ENCODE measurements around the gene SIX3. TPM values are rescaled to one million over a fixed set of nuclear protein-coding genes. Genes with fewer than 3 reads are reported as not detected.

Gene SIX3
- total RNA-seq (2012; rRNA removed) (not detected in 2 replicates), polyA plus RNA-seq (2012; rRNA removed) (not detected in 2 replicates), Bru-seq, nascent RNA (not detected), BruChase-seq, experiment 1, labeled RNA remaining after a 6-hour chase (not detected), BruChase-seq, experiment 2, labeled RNA remaining after a 2-hour chase (not detected)
- not detected in 2 replicates for polyA plus RNA-seq (2012; cell fraction: cytosol; rRNA removed)
- polyA plus RNA-seq (2012; cell fraction: nucleus; rRNA removed; ENCODE audit: low replicate concordance) = not detected in 2 replicates
- long read RNA-seq = 0 reads

DNA sequence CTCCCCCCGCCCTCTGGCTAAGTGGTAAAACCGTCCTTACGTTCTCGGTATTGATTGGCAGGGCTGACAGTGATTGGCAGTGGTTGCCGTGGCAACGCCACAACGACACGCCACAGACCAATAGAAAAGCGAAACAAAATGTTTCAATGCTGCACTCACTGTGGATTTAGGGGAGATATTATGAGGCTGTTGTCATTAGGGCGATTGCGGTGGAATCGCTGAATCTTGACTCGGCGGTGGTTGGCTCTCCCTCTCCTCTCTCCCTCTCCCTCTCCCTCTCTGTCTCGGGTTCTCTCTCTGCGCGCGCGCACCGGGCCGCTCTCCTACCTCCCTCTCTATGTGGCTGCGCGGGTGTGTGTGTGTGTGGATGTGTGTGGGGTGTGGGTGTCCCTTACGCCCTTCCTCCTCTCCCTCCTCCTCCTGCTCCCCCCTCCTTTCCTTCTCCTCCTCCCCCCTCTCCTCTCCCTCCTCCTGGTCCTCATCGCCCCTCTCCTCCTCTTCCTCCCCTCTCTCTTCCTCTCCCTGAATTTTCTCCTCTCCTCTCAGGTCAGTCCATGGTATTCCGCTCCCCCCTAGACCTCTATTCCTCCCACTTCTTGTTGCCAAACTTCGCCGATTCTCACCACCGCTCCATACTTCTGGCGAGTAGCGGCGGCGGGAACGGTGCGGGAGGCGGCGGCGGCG is at the start of gene SIX3:
Gene SIX3, plus strand, starts transcription at position 152 of the 684 bp plus-strand sequence. Its CDS starts 403 bp downstream, at position 555.
- Histone ChIP-seq H2BK15ac (ENCODE audit: low read depth, low read length) (no peak within 1 kb of the TSS), H2BK20ac (ENCODE audit: low read depth, low read length) (no peak within 1 kb of the TSS), H3K79me1 (ENCODE audit: low read depth in 1 of 2, low read length in 2 of 2) (no peaks in the 10 kb centered on the region), H3K56ac (ENCODE audit: extremely low read depth, insufficient read depth, low read length) (no peak within 1 kb of the TSS), H3K14ac (replicated peaks; ENCODE audit: low read depth, low read length) (no peak within 1 kb of the TSS), H4K20me1 (ENCODE audit: insufficient read depth, low read length) (no peaks in the 10 kb centered on the region), H3K4me3 (ENCODE audit: insufficient read depth, low read depth, low read length) (no peak within 1 kb of the TSS; the same call in 1 of the 2 replicates), H3K36me3 (ENCODE audit: control insufficient read depth, insufficient read depth, low read length) (no peaks in the 10 kb centered on the region), H3K9me3 (ENCODE audit: control insufficient read depth, insufficient read depth, low read length) (no peaks in the 10 kb centered on the region; the same call in 1 of the 2 replicates), H2BK5ac (ENCODE audit: low read depth, low read length, poor library complexity, severe bottlenecking) (no peak within 1 kb of the TSS), H3K27ac (ENCODE audit: insufficient read depth, low read length) (no peak within 1 kb of the TSS), H3K4me1 (ENCODE audit: control insufficient read depth, insufficient read depth, low read length) (no peaks in the 10 kb centered on the region; the same call in 1 of the 2 replicates), H3K4me2 (ENCODE audit: low read depth, low read length) (peak within 1 kb of the TSS; percentile 67; the same call in 1 of the 2 replicates), H4K5ac (ENCODE audit: low read depth, low read length) (no peak within 1 kb of the TSS), H2AK5ac (ENCODE audit: low read depth, low read length) (no peak within 1 kb of the TSS), H3K4ac (ENCODE audit: low read depth, low read length) (no peak within 1 kb of the TSS), H3K27me3 (ENCODE audit: control insufficient read depth, insufficient read depth, low read length) (peaks cover 98% of the 10 kb centered on the region), H3K18ac (ENCODE audit: low read depth, low read length) (no peak within 1 kb of the TSS), H2BK120ac (ENCODE audit: low read depth, low read length) (no peak within 1 kb of the TSS), H3K9ac (ENCODE audit: low read depth, low read length) (no peak within 1 kb of the TSS), H2AK9ac (replicated peaks; ENCODE audit: low read depth, low read length, poor library complexity) (peak within 1 kb of the TSS; percentile 5), H3K9me1 (ENCODE audit: insufficient read depth, low read length) (no peaks in the 10 kb centered on the region), H3K23ac (ENCODE audit: low read depth, low read length) (no peak within 1 kb of the TSS), H4K91ac (ENCODE audit: insufficient read depth, low read depth, low read length) (no peak within 1 kb of the TSS), H2AFZ (replicated peaks; ENCODE audit: low read length, poor library complexity) (peak within 1 kb of the TSS; percentile 68), H4K8ac (ENCODE audit: low read depth in 2 of 2, low read length in 2 of 2) (no peak within 1 kb of the TSS)
- DNase-seq (no peak), ATAC-seq (ENCODE audit: low read depth) (peak; percentile 31; the same call in 1 of the 2 replicates)
- dilution Hi-C loops (cut with HindIII; ENCODE audit: low sequenced_read_pairs, unreplicated experiment) = no loop called here
- ChIA-PET CTCF (no interaction called here), POLR2A (ENCODE audit: unreplicated experiment) (no interaction called here)
- in situ Hi-C loops (cut with MboI; ENCODE audit: low sequenced_read_pairs) = no loop called here
- BruUV-seq (replicated peaks) = no TSS peak
- intact Hi-C loops (cut with micrococcal nuclease) = no loop called here
- TF ChIP-seq RCOR1 (IDR thresholded peaks at IDR 0.05; ENCODE audit: insufficient replicate concordance, low read length) (no peak), RFX5 (IDR thresholded peaks at IDR 0.05; ENCODE audit: low read depth, low read length) (no peak), FOS (IDR thresholded peaks at IDR 0.05; ENCODE audit: low read depth, low read length) (no peak), NFE2L2 (IDR thresholded peaks at IDR 0.05; ENCODE audit: low read depth, low read length) (no peak), POLR2A (IDR thresholded peaks at IDR 0.05; ENCODE audit: low read depth, low read length) (no peak), MAFK (IDR thresholded peaks at IDR 0.05; ENCODE audit: low read depth, low read length) (no peak), USF2 (IDR thresholded peaks at IDR 0.05; ENCODE audit: low read depth, low read length) (no peak), CTCF (conservative IDR thresholded peaks at IDR 0.05; ENCODE audit: low read depth, low read length) (no peak), BHLHE40 (IDR thresholded peaks at IDR 0.05; ENCODE audit: low read depth, low read length) (no peak), RAD21 (IDR thresholded peaks at IDR 0.05; ENCODE audit: low read length) (no peak), MXI1 (IDR thresholded peaks at IDR 0.05; ENCODE audit: borderline replicate concordance, low read depth, low read length) (no peak), CEBPB (IDR thresholded peaks at IDR 0.05; ENCODE audit: low read depth, low read length) (no peak)
- TF ChIP-seq, protein P1, sequence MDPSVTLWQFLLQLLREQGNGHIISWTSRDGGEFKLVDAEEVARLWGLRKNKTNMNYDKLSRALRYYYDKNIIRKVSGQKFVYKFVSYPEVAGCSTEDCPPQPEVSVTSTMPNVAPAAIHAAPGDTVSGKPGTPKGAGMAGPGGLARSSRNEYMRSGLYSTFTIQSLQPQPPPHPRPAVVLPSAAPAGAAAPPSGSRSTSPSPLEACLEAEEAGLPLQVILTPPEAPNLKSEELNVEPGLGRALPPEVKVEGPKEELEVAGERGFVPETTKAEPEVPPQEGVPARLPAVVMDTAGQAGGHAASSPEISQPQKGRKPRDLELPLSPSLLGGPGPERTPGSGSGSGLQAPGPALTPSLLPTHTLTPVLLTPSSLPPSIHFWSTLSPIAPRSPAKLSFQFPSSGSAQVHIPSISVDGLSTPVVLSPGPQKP (IDR thresholded peaks at IDR 0.05; ENCODE audit: borderline replicate concordance, low read depth, low read length) = no peak
- 0% methylated on average over 4 of the region's 39 CpGs; no CpG with 5 or more reads in 1 of the 2 experiments for WGBS, 2 experiments (ENCODE audit: extremely low coverage in 2 of 2, insufficient read length in 1 of 2)
